Measurements from ENCODE around the gene OR4M1. TPM values are rescaled to one million over a fixed set of nuclear protein-coding genes. Genes with fewer than 3 reads are reported as not detected.

OR4M1 gene
- total and polyA plus RNA-seq, 2 donors (not counting 1 experiment from before 2014, with no cell fraction given): not detected

GRCh38 chr14:19800282-19801117 lies 27.2 kb downstream of the OR4M1 start:
- Mint-ChIP-seq H3K4me3 (no peak overlapping the region), H3K9me3 (ENCODE audit: insufficient read depth) (peaks cover 8% of the 10 kb centered on the region), H3K27ac (no peak overlapping the region), H3K27me3 (no peaks in the 10 kb centered on the region), H3K4me1 (no peaks in the 10 kb centered on the region)
- Histone ChIP-seq H3K27me3 (replicated peaks in 1 of 4; ENCODE audit: control extremely low read depth in 1 of 4, control insufficient read depth in 3 of 4, insufficient read depth in 4 of 4, low read length in 3 of 4) (no peaks in the 10 kb centered on the region), H3K4me2 (replicated peaks; ENCODE audit: low read depth, low read length, poor library complexity, severe bottlenecking) (no peak overlapping the region), H3K4me3 (ENCODE audit: control extremely low read depth in 1 of 5, extremely low read depth in 1 of 5, insufficient read depth in 1 of 5, low read depth in 2 of 5, low read length in 4 of 5) (no peak overlapping the region), H4K20me1 (ENCODE audit: control insufficient read depth, insufficient read depth, low read length, poor library complexity, severe bottlenecking) (no peaks in the 10 kb centered on the region), H3K9ac (ENCODE audit: low read length) (no peak overlapping the region), H3K9me3 (ENCODE audit: control extremely low read depth in 1 of 3, control insufficient read depth in 2 of 3, insufficient read depth in 1 of 3, low read length in 2 of 3) (peaks cover 0 to 16% (median 2%) of the 10 kb centered on the region in 3 donors), H2AFZ (ENCODE audit: insufficient read depth, low read depth, low read length, poor library complexity, severe bottlenecking) (no peak overlapping the region), H3K4me1 (ENCODE audit: control insufficient read depth in 2 of 2, insufficient read depth in 2 of 2, low read length in 2 of 2) (no peaks in the 10 kb centered on the region), H3K79me2 (ENCODE audit: control insufficient read depth, insufficient read depth, low read length) (no peaks in the 10 kb centered on the region), H3K27ac (ENCODE audit: low read length in 2 of 2) (no peak overlapping the region), H3K36me3 (replicated peaks in 1 of 2; ENCODE audit: control extremely low read depth in 1 of 2, control insufficient read depth in 1 of 2, extremely low read depth in 1 of 2, insufficient read depth in 2 of 2, low read length in 1 of 2) (no peaks in the 10 kb centered on the region)
- ATAC-seq (ENCODE audit: low read depth): no peak
- DNase-seq: no peak
- TF ChIP-seq, protein P1, sequence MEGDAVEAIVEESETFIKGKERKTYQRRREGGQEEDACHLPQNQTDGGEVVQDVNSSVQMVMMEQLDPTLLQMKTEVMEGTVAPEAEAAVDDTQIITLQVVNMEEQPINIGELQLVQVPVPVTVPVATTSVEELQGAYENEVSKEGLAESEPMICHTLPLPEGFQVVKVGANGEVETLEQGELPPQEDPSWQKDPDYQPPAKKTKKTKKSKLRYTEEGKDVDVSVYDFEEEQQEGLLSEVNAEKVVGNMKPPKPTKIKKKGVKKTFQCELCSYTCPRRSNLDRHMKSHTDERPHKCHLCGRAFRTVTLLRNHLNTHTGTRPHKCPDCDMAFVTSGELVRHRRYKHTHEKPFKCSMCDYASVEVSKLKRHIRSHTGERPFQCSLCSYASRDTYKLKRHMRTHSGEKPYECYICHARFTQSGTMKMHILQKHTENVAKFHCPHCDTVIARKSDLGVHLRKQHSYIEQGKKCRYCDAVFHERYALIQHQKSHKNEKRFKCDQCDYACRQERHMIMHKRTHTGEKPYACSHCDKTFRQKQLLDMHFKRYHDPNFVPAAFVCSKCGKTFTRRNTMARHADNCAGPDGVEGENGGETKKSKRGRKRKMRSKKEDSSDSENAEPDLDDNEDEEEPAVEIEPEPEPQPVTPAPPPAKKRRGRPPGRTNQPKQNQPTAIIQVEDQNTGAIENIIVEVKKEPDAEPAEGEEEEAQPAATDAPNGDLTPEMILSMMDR (IDR thresholded peaks at IDR 0.05): no peak
- no peak for TF ChIP-seq EZH2 (IDR thresholded peaks at IDR 0.05; ENCODE audit: borderline replicate concordance, insufficient read depth, low read depth, low read length, poor library complexity, severe bottlenecking)
- WGBS (ENCODE audit: insufficient coverage): 90% methylated on average over 16 of the region's 17 CpGs
- ChIA-PET POLR2A (no interaction called here), CTCF (no interaction called here)
- intact Hi-C loops (cut with micrococcal nuclease): no loop called here

DNA sequence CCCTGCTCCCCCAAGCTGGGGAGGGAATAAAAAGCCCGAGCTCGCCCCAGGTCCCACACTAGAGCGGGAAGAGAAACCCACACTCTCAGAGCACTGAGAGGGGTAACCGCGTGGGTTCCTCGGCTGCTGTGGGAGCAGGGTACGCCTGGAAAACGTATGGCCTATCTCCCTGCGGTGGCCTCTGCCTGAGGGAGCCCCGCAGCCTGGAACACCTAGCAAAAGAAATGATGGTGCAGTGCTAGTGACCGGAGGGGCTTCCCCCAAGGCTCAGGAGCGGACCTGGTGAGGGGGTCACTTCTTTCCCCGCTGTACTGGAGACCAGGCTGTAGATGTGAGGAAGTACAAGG lies 27.8 kb downstream of the OR4M1 start:
- H3K4me3 ChIP-seq (ENCODE audit: control extremely low read depth in 1 of 5, extremely low read depth in 1 of 5, insufficient read depth in 1 of 5, low read depth in 2 of 5, low read length in 4 of 5): no peak overlapping the region
- WGBS (ENCODE audit: insufficient coverage): 79% methylated on average over 13 of the region's 13 CpGs
- POLR2A ChIA-PET: no interaction called here

More for the DNA sequence above, 27.8 kb downstream of the OR4M1 start:
- TF ChIP-seq EZH2 (IDR thresholded peaks at IDR 0.05; ENCODE audit: borderline replicate concordance, insufficient read depth, low read depth, low read length, poor library complexity, severe bottlenecking): no peak
- TF ChIP-seq, protein P1 (IDR thresholded peaks at IDR 0.05): no peak
- no peak for ATAC-seq (ENCODE audit: low read depth)
- no peaks in the 10 kb centered on the region for H3K36me3 ChIP-seq (replicated peaks in 1 of 2; ENCODE audit: control extremely low read depth in 1 of 2, control insufficient read depth in 1 of 2, extremely low read depth in 1 of 2, insufficient read depth in 2 of 2, low read length in 1 of 2)
- H3K27ac Mint-ChIP-seq: no peak overlapping the region
- no peaks in the 10 kb centered on the region for H3K27me3 ChIP-seq (replicated peaks in 1 of 4; ENCODE audit: control extremely low read depth in 1 of 4, control insufficient read depth in 3 of 4, insufficient read depth in 4 of 4, low read length in 3 of 4)
- H3K27me3 Mint-ChIP-seq: no peaks in the 10 kb centered on the region
- no peaks in the 10 kb centered on the region for H4K20me1 ChIP-seq (ENCODE audit: control insufficient read depth, insufficient read depth, low read length, poor library complexity, severe bottlenecking)
- no peak for DNase-seq
- no peak overlapping the region for H2AFZ ChIP-seq (ENCODE audit: insufficient read depth, low read depth, low read length, poor library complexity, severe bottlenecking)
- H3K27ac ChIP-seq (ENCODE audit: low read length in 2 of 2): no peak overlapping the region
- H3K9ac ChIP-seq (ENCODE audit: low read length): no peak overlapping the region
- H3K79me2 ChIP-seq (ENCODE audit: control insufficient read depth, insufficient read depth, low read length): no peaks in the 10 kb centered on the region
- intact Hi-C loops (cut with micrococcal nuclease): no loop called here
- peaks cover 8% of the 10 kb centered on the region for H3K9me3 Mint-ChIP-seq (ENCODE audit: insufficient read depth)
- no peak overlapping the region for H3K4me2 ChIP-seq (replicated peaks; ENCODE audit: low read depth, low read length, poor library complexity, severe bottlenecking)
- no peak overlapping the region for H3K4me3 Mint-ChIP-seq
- peaks cover 0 to 16% (median 2%) of the 10 kb centered on the region in 3 donors for H3K9me3 ChIP-seq (ENCODE audit: control extremely low read depth in 1 of 3, control insufficient read depth in 2 of 3, insufficient read depth in 1 of 3, low read length in 2 of 3)
- CTCF ChIA-PET: no interaction called here
- H3K4me1 ChIP-seq (ENCODE audit: control insufficient read depth in 2 of 2, insufficient read depth in 2 of 2, low read length in 2 of 2): no peaks in the 10 kb centered on the region
- no peaks in the 10 kb centered on the region for H3K4me1 Mint-ChIP-seq
